Panc1 (cell line): ENCODE measurements around the gene MUCL3. TPM values are rescaled to one million over a fixed set of nuclear protein-coding genes. Genes with fewer than 3 reads are reported as not detected.

Experiments
- ATAC-seq: fragments of 200-7000 bp; cut with Tn5 transposase; 2 replicates; pipeline ENCODE4 v1.9.1; 2020; ENCODE audit warnings: mild to moderate bottlenecking, moderate library complexity
- BruUV-seq: library from RNA; stranded (reverse); fragments of 400-500 nt; replicated peaks from 2 replicates; lab custom pipeline; 2021; lab: Mats Ljungman, UMichigan
- CTCF ChIA-PET: fragments of 300-600 bp; sonication (Branson Sonifier 250); formaldehyde crosslinking; loops from one replicate; lab custom pipeline; 2022; ENCODE audit warnings: antibody characterized with exemption; lab: Charles Lee
- POLR2A ChIA-PET: fragments of 300-600 bp; sonication (Branson Sonifier 250); formaldehyde crosslinking; loops from one replicate; lab custom pipeline; 2022; ENCODE audit warnings: antibody characterized with exemption; lab: Charles Lee
- DNase-seq: peaks from one replicate; pipeline ENCODE4 v3.0.0-alpha.2; 2010; ENCODE audit warnings: low read depth, low spot score
- H3K27ac ChIP-seq: 2 replicates; pipeline ENCODE4 v1.5.1; 2011; ENCODE audit warnings: mild to moderate bottlenecking, low read length, inconsistent platforms
- H3K27me3 ChIP-seq: fragments of 200-500 bp; sonication (Bioruptor generic); 2 replicates; pipeline ENCODE4 v1.6.0; 2014; ENCODE audit warnings: low read length, inconsistent platforms; ENCODE audit not compliant: control insufficient read depth, insufficient read depth
- H3K36me3 ChIP-seq: fragments of 200-500 bp; sonication (Bioruptor generic); 2 replicates; pipeline ENCODE4 v1.5.1; 2014; ENCODE audit warnings: inconsistent platforms, mild to moderate bottlenecking, low read length, moderate library complexity; ENCODE audit not compliant: control insufficient read depth, insufficient read depth
- H3K4me1 ChIP-seq: 2 replicates; pipeline ENCODE4 v1.5.1; 2011; ENCODE audit warnings: inconsistent platforms, mild to moderate bottlenecking, low read length, moderate library complexity; ENCODE audit not compliant: control insufficient read depth, insufficient read depth
- H3K4me3 ChIP-seq, 2 experiments: 2 replicates each; pipeline ENCODE4 v1.5.1; 2011 to 2012; ENCODE audit warnings: low read depth in 2 of 2, low read length in 2 of 2, mild to moderate bottlenecking in 2 of 2, inconsistent platforms in 1 of 2, moderate library complexity in 1 of 2
- H3K9me3 ChIP-seq: fragments of 200-500 bp; sonication (Bioruptor generic); 2 replicates; pipeline ENCODE4 v1.5.1; 2014; ENCODE audit warnings: low read depth, mild to moderate bottlenecking, inconsistent platforms, low read length, moderate library complexity; ENCODE audit not compliant: control insufficient read depth, insufficient read depth
- CTCF ChIP-seq: fragments of 450-650 bp; IDR thresholded peaks from 2 replicates; pipeline ENCODE4 v1.5.1; 2017; ENCODE audit warnings: mild to moderate bottlenecking
- POLR2AphosphoS5 ChIP-seq: IDR thresholded peaks from 2 replicates; pipeline ENCODE4 v1.6.1; 2012; ENCODE audit warnings: mild to moderate bottlenecking, low read depth, low read length, moderate library complexity
- REST ChIP-seq, 2 experiments: IDR thresholded peaks; 2 replicates each; pipeline ENCODE4 v1.6.1; 2011 to 2012; ENCODE audit warnings: low read depth in 2 of 2, control low read depth in 1 of 2, low read length in 1 of 2, mild to moderate bottlenecking in 1 of 2, moderate library complexity in 1 of 2; ENCODE audit not compliant: insufficient read depth in 1 of 2
- SIN3A ChIP-seq: IDR thresholded peaks from 2 replicates; pipeline ENCODE4 v1.6.1; 2012; ENCODE audit warnings: low read depth, mild to moderate bottlenecking, low read length, moderate library complexity, borderline replicate concordance; ENCODE audit not compliant: insufficient read depth
- TCF7L2 ChIP-seq: IDR thresholded peaks from 2 replicates; pipeline ENCODE4 v1.6.1; 2011; ENCODE audit warnings: mild to moderate bottlenecking, low read depth, low read length, inconsistent platforms
- in situ Hi-C: cut with HindIII; loops from 2 replicates; pipeline ENCODE4 v1.10.0; 2016; ENCODE audit warnings: low sequenced_read_pairs, low pct_unique_long_range_greater_than_20kb
- intact Hi-C: fragments of 100-400 bp; cut with micrococcal nuclease; formaldehyde crosslinking; loops from one replicate; pipeline ENCODE4 v1.10.0; 2022; ENCODE audit not compliant: unreplicated experiment
- total RNA-seq: library from RNA; stranded (reverse); gene quantifications from one replicate; pipeline ENCODE4 v1.2.1, GENCODE V29; 2021; ENCODE audit not compliant: unreplicated experiment

Gene MUCL3
- total RNA-seq, 1 experiment from 2014 or later = not detected

- POLR2A ChIA-PET = no interaction called here
- TF ChIP-seq REST (IDR thresholded peaks at IDR 0.05; ENCODE audit: insufficient read depth in 1 of 2, low read depth in 2 of 2, low read length in 1 of 2) (no peak), CTCF (no peak), SIN3A (no peak)
- DNase-seq = no peak
- intact Hi-C loops (no loop called here), in situ Hi-C loops (no loop called here)
- Histone ChIP-seq H3K9me3 (no peaks in the 10 kb centered on the region), H3K27ac (no peak within 1 kb of the TSS), H3K4me3 (no peak within 1 kb of the TSS), H3K36me3 (no peaks in the 10 kb centered on the region), H3K4me1 (0 out of 2 replicates have a peak, but pooled peaks cover 4% of the 10 kb centered on the region), H3K27me3 (peaks cover 2% of the 10 kb centered on the region; the same call in 1 of the 2 replicates)
- BruUV-seq = no TSS peak
- no peak for ATAC-seq
- CTCF ChIA-PET = no interaction called here
Observed at GRCh38 chr6:30983439-30983838, 42.7 kb downstream of the MUCL3 start, which contains the start of gene MUC21. Gene MUC21, plus strand, starts transcription at chr6:30983718. Its CDS starts 241 bp downstream, at chr6:30983959.

- no TSS peak for BruUV-seq
- H3K9me3 ChIP-seq = no peaks in the 10 kb centered on the region
- CTCF ChIA-PET = no interaction called here
- H3K4me1 ChIP-seq = peaks cover 4% of the 10 kb centered on the region; the same call in 1 of the 2 replicates
- TF ChIP-seq REST (IDR thresholded peaks at IDR 0.05; ENCODE audit: insufficient read depth in 1 of 2, low read depth in 2 of 2, low read length in 1 of 2) (no peak), CTCF (no peak), TCF7L2 (no peak), SIN3A (no peak), POLR2AphosphoS5 (no peak)
- POLR2A ChIA-PET = no interaction called here
- H3K36me3 ChIP-seq = no peaks in the 10 kb centered on the region
- intact Hi-C loops = no loop called here
- H3K27ac ChIP-seq = no peak overlapping the region
- no peak for DNase-seq
- ATAC-seq = no peak
- in situ Hi-C loops = no loop called here
- H3K4me3 ChIP-seq = no peak overlapping the region
- no peaks in the 10 kb centered on the region for H3K27me3 ChIP-seq
Observed at GRCh38 chr6:30985490-30985889, 44.7 kb downstream of the MUCL3 start.
